HG03066 (cell line): ENCODE measurements around the gene CDKAL1.
"Not testable (repeated sequence)": the region's sequence is repeated elsewhere in the genome, so short reads cannot be mapped to it uniquely, and the experiment has no call there.

Experiments
- ATAC-seq: cut with Tn5 transposase; IDR thresholded peaks from one replicate; pipeline ENCODE4 v1.9.1; 2021; ENCODE audit warnings: low read depth; ENCODE audit not compliant: unreplicated experiment

Gene CDKAL1

DNA sequence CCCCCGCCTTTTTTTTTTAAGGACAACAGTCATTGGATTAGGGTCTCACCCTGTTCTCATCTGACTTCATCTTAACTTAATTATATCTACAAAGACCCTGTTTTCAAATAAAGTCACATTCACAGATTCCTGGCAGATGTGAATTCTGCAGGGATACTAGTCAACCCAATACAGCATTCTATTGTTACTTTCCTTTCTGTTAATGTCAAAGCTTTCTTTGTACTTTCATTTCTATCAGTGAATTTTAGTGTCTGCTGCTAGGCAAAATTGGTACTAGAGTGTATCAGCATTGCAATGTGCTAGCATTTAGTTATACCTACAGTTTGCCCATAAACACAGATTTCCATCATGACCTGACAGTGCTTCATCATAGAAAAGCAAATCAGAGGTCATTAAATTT lies 281.9 kb downstream of the CDKAL1 start:
- ATAC-seq = no peak

DNA sequence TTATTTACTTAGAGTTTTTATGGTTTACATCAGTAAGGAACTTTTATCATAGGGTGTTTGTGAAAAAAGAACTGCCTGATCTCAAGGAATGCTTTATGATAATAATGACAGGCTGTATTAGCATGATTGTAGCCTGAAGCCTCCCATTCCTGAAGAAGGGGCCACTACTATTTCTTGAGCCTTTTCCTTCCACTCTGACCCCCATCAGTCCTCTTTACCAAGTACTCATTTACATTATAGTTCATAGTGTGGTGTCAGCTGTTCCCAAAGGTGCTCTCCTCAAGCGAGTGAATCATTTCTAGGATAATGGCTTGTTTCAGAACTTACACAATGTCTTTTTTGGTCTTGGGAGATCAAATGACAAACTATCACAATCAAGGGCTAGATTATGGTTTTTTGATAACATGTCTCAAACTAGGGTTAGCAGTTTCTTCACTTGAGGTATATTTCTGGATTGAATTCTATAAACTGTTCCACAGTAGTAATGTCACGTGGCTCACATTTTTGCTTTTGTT lies 283.6 kb downstream of the CDKAL1 start:
- ATAC-seq = no peak

DNA sequence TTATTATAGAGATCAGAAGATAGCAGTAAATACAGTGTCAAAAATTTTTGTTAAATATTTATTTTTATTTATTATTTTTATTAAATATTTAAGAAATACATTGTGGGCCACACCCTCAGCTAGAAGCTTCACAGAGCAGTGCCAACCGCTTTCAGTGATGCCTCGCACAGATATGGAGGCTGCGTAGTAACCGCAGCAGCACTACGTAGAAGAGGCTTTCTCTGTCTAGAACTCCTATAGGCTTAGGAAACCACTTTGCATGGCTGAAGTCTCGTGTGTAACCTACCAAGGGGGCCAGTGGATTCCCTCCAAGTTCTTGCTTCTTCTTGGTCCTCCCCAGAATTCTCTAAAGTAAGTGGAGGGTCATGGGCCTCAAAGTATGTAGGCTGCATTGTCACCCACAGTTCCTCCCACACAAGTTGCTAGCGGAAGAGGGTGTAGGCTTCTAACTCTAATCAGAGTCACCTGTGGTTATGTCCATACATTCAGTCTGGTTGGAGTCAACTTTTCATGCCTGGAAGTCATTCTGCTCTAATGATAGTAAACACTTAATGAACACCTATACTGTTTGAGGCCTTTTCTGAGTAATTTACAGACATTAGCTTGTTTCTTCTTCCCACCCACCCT lies 285.6 kb downstream of the CDKAL1 start:
- ATAC-seq = no peak

DNA sequence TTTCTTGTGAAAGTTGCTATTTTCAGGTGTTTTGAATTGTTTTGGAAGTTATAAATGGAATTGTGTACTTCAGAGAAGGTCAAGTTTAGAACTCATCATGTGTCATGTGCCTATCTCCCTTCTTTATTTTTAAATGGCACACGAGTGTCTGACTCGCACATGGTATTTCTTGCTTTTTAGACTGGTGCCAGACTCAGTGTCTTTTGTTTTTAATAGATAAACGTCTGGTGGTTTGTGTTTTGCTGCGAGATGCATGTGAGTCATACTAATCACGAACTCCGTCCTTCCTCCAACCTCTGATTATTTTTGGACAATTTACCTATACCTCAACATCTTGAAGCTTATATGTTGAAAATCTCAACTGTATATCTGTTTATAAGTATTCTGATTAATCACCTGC lies 292.1 kb downstream of the CDKAL1 start:
- ATAC-seq = no peak

DNA sequence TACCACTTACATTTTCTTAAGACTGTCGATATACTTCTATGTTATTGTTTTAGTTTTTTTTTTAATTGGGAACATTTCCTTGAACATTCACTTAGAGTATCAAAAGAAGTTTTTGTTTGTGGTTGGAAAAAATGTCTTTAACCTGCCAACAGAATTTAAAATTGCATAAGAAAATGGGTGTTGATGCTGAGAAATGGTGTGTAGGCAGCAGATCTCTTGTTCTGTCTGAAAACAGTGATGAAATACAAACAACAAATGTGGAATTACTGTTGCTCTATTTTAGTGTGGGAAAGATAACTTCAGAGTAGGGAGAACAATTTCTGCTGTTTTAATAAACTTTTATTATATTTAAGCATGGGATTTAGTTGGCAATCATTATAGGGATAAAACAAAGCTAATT lies 293.5 kb downstream of the CDKAL1 start:
- no peak for ATAC-seq

DNA sequence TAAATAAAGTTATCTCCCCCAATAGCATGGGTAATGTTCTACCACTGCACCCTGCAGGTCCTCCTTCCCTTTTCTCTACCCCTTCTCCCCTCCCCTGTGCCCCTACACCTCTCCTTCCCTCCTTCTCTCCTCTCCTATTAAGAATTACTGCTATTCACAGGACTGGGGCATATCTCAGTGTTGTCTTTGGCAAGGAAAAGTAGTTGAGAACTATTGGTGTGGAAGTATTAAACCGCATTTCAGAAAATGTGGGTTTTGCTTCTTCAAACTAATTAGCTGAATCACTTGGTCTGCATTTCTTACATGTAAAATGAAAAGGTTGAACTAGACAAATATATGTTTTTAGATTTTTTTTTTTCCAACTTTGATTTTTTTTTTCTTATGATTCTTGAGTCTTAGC lies 296.3 kb downstream of the CDKAL1 start:
- ATAC-seq = no peak

DNA sequence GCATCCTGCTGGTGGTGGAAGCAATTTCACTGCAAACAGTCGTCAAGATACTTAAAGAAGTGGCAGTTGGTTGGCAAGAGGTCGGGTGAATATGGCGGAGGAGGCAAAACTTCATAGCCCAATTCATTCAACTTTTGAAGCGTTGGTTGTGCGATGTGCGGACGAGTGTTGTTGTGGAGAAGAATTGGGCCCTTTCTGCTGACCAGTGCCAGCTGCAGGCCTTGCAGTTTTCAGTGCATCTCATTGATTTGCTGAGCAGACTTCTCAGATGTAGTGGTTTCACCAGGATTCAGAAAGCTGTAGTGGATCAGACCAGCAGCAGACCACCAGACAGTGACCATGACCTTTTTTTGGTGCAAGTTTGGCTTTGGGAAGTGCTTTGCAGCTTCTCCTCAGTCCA lies 297.0 kb downstream of the CDKAL1 start:
- ATAC-seq = not testable (repeated sequence)

DNA sequence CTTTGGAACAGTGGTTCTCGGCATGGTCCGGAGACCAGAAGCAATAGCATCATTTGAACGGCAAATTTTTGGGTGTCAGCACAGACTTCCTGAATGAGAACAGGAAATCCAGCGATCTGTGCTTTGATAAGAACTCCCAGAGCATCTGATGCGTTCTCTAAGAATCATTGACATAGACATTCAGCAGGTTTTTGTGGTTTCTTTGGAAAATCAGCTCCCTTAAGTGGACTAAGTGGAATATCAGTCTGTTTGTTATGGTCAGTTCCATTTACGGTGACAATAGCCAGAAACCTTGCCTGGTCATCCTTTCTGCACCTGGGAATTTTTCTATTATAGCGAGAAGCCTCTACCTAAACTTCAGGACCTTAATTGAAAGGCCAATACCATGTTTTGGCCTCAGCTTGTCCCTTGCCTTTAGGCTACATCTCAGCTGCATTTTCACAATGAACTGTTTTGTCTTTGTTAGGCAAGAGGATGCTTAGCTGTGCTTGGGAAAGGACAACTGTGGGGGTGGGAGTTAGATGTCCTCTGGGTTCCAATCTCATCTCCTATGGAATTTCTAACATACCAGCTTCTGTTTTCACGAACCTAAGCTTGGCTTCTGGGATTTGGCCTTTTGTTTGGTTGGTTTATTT lies 299.7 kb downstream of the CDKAL1 start:
- no peak for ATAC-seq

DNA sequence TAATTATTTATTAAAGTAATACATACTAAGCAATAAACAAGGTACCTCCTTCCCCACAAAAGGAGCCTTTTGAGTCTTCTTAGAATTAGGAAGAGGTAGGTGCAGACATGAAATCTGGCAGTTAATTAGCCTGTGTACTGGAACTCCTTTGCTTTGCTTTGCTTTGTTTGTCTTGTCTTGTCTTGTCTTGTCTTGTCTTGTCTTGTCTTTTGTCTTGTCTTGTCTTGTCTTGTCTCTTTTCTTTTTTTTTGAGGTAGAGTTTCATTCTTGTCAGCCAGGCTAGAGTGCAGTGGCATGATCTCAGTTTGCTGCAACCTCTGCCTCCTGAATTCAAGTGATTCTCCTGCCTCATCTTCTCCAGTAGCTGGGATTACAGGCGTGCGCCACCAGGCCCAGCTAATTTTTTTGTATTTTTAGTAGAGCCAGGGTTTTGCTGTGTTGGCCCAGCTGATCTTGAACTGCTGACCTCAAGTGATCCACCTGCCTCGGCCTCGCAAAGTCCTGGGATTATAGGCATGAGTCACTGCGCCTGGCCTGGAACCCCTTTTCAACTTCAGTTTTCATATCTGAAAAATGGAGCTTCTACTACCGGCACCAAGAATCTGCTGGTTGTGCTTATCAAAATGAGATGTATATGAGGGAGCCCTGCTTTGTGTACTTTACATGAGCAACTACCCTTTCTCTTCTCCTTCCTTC lies 301.2 kb downstream of the CDKAL1 start:
- ATAC-seq = no peak

DNA sequence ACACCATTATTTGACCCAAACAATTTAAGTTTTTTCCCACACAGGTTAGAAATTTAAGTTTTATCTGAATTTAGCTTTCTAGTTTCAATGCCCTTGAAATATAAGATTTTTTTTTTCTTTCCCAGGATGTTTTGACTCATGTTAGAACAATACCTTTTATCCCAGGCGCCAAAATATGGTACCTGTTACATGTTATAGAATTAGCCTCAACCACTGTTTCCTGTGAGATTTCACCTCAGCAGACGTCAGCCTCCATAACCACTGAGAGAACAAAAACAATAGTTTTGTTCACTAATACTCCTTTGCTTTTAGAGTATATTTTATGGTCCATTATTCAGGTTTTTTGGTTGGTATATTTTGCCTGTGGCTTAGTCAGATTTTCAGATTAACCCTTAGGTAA lies 302.9 kb downstream of the CDKAL1 start:
- no peak for ATAC-seq

DNA sequence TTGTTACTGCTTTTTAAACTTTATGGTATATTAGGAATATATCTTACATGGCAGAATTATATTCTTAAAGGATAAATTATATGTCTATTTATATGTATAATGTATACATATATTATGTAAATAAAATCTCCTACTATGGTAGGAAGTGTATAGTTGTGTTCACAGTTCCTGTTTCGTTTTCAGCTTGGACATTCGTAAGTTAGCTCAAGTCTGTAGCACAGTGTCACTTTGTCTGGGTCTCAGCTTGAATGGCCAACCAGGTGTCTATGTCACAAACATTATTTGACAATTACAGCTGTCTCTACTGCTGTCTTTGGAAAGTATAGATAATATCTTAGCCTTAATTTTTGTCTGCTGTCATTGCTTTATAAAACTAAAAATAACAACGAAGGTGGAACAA lies 303.9 kb downstream of the CDKAL1 start:
- no peak for ATAC-seq

DNA sequence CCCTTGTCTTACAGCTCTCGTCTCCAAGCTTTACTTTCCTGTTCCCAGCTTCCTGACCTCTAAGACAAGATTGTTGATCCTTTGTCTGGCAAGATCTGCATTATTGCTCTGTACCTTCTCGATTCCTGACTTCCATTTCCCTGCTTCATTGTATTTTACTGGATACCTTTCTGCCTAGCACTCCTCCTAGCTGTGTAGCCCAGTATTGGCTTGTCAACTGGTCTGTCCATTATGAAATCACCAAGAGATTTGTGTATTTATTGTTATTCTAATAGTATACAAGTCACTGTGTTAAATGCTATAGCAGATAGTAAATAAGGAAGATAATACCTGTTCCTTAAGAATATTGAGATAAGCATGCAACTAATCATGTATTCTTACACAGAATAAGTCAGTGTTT lies 305.4 kb downstream of the CDKAL1 start:
- no peak for ATAC-seq

DNA sequence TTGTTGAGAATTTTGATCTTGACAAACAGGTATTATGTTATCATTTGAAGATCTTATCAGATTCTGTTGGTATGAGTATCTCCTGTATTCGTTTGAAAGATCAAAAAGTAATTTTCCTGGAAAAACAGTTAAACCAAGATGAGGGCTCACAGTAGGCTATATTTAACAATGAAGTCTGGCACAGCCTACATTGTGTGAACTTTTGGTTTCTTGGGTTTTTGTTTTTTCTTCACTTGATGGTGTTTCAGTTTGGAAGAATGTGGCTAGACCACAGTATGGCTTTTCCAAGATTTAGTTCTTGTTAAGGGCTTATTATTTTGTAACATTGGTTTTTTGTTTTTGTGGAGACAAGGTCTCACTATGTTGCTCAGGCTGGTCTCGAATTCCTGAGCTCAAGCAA lies 306.4 kb downstream of the CDKAL1 start:
- no peak for ATAC-seq

DNA sequence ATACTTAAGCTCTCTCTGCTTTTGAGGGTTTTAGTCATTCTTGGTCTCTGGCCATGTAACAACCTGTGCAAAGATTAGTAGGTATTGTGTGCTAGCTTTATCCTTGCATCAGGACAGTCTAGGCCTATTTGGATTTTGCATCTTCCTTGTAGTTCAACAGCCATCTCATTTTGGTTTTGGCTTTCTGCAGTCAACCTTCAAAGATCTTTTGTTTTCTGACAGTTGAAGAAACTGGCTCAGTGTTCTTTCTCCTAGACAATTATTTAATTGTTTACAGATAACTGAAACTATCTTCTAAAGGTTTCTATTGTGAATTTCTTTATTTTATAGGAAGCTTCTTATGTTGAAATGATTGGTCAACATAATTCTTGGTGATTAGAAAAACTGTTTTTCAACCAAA lies 307.5 kb downstream of the CDKAL1 start:
- ATAC-seq = no peak

DNA sequence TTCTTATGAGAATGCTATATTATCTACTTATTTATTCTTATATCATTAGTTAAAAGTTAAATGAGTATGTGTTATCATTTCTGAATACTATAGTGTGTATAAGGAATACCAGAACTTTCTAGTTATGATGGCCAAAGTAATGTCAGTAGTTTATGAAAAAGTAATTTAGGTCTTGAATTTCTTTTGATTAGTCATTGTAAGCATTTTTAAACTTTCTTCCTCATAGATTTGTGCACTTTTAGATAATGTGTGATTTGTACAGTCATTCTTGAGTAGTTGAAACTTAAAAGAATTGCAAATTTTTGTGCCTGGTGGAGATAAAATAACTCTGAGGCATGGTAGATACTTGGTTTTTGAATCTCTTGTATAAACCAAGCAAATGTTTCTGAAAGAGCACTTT lies 311.3 kb downstream of the CDKAL1 start:
- ATAC-seq = no peak

DNA sequence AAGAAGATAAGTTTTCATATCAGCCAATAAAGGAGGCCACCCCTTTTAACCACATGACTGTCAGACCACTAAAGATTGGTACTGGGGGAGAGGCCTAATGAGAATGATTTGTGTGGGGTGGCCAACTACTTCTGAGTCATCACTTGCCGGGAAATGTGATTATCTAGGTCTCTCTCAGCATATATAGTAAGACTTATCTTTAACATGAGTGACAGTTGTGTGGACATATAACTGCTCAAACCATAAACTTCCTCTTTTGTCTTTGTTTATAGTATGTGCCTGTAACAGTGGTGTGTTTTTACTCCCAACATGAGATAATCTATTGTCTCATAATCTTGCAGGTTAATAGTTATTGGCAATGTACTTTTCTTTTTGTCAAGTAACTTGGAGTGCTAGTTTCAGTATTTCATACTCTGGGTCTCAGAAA lies 312.4 kb downstream of the CDKAL1 start:
- ATAC-seq = no peak

DNA sequence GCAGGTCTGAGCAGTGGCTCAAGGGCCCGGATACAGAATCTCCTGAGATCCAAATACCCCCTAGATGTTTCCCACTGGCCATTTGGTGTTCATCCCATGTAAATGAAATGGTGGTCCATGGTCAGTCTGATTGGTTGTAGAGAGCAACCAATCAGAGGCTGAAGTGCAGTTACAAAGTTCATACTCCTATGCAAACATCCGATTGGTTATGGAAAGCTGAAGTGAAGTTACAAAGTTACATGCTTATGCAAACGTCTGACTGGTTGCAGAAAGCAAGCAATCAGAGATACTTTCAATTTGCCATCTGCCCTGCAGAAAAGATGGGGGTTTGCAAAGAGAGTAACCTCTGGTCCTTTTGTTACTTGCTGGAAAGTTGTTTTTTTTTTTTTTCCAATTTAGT lies 313.6 kb downstream of the CDKAL1 start:
- ATAC-seq = no peak

DNA sequence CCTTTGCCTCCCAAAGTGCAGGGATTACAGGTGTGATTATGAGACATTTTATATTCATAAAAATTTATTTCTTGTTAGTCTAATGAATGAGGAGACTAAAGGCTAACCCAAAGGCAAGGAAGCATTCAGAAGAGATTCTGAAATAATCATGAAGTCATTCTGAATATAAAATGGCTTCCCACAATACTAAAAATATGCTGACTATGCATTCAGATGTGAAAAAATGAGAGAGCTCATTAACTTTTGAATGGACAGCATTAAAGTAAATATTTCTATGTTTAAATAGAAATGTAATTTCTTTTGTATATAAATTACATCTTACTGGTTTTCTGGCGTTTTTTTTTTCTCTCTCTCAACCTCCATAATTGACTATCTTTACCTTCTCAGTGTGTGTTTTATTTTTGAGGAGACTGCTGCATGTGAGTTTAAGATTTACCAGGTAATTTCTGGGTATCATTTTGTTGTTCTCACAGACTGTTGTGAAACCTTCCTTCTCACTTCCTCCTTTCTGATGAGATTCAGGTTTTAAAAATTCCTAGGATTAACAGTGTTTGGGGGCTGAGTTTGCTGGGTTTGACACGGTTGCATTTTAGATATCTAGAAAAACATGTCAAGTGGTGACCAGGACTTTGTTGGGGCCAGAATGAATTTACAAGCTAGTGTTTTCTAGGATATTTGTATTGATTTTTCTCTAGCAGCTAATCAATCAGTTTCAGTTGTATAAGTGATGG lies 316.6 kb downstream of the CDKAL1 start:
- no peak for ATAC-seq

DNA sequence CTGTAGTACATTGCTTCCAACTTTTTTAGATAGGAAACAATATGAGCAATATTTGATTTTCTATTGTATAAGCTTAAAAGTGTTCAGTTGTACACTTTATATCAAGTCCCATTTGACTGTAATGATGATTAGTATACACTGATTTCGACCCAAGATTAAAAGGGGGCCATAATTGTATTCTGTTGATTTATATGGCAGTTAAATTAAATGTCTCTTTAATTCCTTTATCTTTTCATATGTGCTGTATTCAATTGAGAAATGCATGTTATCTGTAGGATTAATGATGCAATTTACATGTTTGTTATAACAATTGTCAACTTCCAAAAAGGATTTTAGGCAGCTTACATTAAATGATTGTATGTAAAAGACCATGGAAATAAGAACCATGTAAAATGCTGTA lies 317.5 kb downstream of the CDKAL1 start:
- no peak for ATAC-seq

DNA sequence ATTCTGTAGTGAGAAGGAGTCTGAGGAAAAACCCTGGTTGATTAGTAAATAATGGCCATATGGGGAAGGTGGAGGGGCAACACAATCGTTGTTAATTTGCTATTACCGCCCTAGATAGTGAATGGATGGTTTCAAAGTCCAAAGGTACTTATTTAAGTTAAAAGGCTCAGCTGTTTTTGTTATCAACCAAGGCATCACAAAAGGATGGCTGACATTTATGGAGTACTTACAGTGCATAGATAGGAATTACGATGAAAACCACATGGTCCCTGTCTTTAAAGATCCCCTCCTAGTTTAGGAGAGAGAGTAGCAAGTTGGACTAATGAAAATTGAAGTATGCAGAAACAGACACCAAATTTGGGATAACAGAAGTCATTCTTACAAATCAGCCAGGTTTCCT lies 319.6 kb downstream of the CDKAL1 start:
- ATAC-seq = no peak

DNA sequence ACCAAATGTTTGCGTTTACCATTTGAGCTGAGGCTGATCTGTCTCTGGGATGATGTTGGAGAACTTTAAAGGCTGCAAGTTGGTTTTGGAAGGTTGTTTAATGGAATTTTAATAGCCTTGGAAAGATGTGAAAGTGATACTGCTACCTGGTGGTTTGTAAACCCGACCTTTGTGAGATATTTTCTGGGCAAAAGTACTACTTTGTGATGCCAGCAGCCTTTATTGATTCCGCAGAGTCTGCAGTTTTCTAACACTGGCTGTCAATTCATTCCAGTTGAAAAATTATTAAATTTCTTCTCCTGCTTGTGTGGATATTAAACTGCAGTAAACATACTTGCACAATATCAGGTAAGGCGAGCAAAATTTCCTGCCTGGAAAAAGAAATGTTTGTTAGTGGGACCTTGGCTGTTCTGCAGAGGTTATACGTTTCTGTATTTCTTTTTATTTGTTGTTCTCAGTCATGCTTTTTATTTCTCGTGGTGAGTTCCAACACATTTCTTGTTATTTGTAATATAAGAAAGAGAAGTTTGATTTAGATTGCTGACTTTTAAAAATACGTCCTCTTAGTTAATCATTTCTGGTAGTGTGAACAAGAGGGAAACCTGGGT lies 322.5 kb downstream of the CDKAL1 start:
- ATAC-seq = no peak
